Type B pancreatic cell (in vitro differentiated cells): Measurements from ENCODE around the gene DISP2. TPM values are rescaled to one million over a fixed set of nuclear protein-coding genes. Genes with fewer than 3 reads are reported as not detected.
A peak's percentile ranks its signal among the peaks of the same experiment; 100 is the strongest.

ENCODE experiments used
- DNase-seq: peaks from one replicate; pipeline ENCODE4 v3.0.0; 2021; ENCODE audit warnings: mixed read lengths; ENCODE audit not compliant: unreplicated experiment; ENCODE audit errors: extremely low spot score
- H3K27ac Mint-ChIP-seq: 2 replicates; pipeline ENCODE4 v1.8.0; 2021; ENCODE audit warnings: mild to moderate bottlenecking, mixed read lengths
- H3K27me3 Mint-ChIP-seq: 2 replicates; pipeline ENCODE4 v1.8.0; 2021; ENCODE audit warnings: mixed read lengths
- H3K36me3 Mint-ChIP-seq: 2 replicates; pipeline ENCODE4 v1.8.0; 2021; ENCODE audit warnings: mixed read lengths
- H3K4me1 Mint-ChIP-seq: one replicate; pipeline ENCODE4 v1.8.0; 2021; ENCODE audit warnings: mixed read lengths; ENCODE audit not compliant: unreplicated experiment
- H3K4me3 Mint-ChIP-seq: 2 replicates; pipeline ENCODE4 v1.8.0; 2021; ENCODE audit warnings: mild to moderate bottlenecking, mixed read lengths
- H3K9me3 Mint-ChIP-seq: 2 replicates; pipeline ENCODE4 v1.8.0; 2021; ENCODE audit warnings: mixed read lengths
- CTCF ChIP-seq: fragments of 200-600 bp; sonication (generic); conservative IDR thresholded peaks from 2 replicates; pipeline ENCODE4 v1.5.0; 2021; ENCODE audit warnings: antibody characterized with exemption, mild to moderate bottlenecking
- total RNA-seq: library from RNA; stranded (reverse); gene quantifications from 2 replicates; pipeline ENCODE4 v1.2.1, GENCODE V29; 2021; ENCODE audit warnings: low replicate concordance

Gene DISP2
- total RNA-seq, 1 donor from 2014 or later, result 1.8 TPM

DNA sequence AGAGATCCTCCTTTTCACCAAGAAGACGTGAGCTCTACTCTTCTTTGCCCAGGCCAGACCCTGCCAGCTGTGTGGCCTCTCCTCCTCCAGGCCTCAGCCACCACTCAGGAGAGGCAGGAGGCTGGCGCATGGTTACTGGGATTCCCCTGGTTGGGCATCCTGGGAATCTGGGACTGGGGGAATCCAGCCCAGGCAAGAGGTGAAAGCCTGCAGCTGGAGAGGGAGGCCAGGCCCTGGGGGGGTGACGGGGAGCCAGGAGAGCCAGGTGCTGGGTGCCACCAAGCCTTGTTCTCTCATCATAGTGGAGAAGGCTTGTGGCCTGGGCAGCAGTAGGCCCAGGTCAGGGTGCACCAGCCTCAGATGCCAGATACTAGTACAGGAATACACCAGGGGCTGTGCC lies 23.5 kb upstream of the DISP2 start:
- H3K36me3 Mint-ChIP-seq, result no peaks in the 10 kb centered on the region
- TF ChIP-seq CTCF, result no peak
- no peak overlapping the region for H3K4me3 Mint-ChIP-seq
- DNase-seq, result no peak
- peaks cover 21% of the 10 kb centered on the region for H3K4me1 Mint-ChIP-seq
- H3K27me3 Mint-ChIP-seq, result peaks cover 3% of the 10 kb centered on the region
- no peak overlapping the region for H3K27ac Mint-ChIP-seq
- no peaks in the 10 kb centered on the region for H3K9me3 Mint-ChIP-seq

DNA sequence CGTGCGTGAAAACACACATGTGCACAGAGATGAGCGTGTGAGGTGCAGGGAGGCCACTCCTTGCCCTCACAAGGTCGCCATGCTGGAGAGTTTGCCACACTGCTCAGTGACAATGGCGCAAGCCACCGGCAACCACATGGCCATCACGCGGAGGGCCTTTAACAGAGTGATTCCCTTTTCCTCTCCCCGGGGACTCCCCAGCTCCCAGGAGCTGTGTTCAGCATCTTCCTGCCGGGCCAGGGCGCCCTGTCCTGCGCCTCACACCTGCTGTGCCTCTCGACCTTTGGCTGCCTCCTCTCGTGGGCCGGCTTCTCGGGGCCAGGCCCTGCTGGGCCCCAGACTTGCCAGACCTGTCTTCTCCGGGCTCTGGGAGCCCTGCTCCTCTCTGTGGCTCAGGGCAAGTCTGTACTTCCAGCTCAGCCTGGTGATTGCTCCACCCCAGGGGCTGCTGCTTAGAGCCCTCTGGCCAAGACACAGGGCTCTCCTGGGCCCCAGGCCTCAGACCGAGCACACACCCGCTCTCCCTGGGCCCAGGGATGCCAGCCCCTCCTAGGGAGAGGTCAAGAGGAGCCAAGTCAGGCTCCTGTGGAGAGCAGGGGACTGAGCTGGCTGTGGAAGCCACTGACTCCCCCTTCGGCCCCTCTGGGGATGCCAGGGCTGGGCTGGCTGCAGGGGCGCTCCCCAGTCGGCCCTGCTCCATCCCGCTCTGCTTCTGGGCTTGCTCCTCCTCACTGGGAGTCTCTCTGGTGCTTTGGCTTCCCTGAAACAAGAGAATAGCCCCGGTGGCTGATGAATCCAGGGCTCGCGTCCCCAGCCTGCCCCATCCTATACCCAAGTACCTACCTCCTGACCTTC lies 22.9 kb upstream of the DISP2 start:
- H3K27me3 Mint-ChIP-seq, result peaks cover 3% of the 10 kb centered on the region
- no peaks in the 10 kb centered on the region for H3K9me3 Mint-ChIP-seq
- H3K4me1 Mint-ChIP-seq, result peaks cover 20% of the 10 kb centered on the region
- H3K27ac Mint-ChIP-seq, result no peak overlapping the region
- DNase-seq, result no peak
- no peak overlapping the region for H3K4me3 Mint-ChIP-seq
- TF ChIP-seq CTCF, result no peak
- H3K36me3 Mint-ChIP-seq, result no peaks in the 10 kb centered on the region

DNA sequence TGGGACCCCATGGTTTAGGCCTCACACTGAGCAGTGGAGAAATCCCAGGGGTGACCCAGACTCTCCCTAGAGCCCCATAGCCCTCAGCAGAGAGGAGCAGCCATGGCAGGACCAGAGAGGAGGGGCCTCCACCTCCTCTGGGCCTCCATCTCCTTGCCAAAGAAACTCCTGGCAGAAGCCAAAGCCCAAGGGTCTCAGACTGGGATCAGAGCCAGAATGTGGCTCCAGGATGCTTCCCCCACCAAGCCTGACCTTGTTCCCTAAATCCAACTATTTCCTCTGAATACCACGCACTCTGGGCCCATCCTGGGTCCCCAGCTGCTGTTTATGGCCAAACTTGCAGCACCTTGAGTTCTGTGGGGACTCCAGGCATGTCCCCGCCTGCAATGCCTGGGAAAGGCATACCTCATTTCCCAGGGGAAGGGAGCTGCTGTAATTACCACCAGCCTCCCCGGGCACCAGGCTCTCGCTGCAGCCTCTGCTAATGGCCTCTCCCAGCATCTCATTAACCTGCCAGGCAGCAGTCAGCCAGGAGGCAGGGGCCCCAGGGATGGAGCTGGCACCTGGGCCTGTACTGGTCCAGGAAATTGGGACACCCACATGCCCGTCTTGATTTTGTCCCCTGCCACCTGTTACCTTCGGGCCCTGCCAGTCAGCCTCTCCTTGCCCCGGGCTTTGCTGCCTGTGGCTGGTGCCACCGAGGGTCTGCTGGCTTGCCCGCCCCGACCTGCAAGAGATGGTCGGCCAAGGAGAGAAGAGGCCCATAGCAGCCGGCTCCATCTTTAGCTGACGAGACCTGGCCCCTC lies 21.9 kb upstream of the DISP2 start:
- H3K27me3 Mint-ChIP-seq, result peaks cover 3% of the 10 kb centered on the region
- no peaks in the 10 kb centered on the region for H3K36me3 Mint-ChIP-seq
- no peaks in the 10 kb centered on the region for H3K9me3 Mint-ChIP-seq
- H3K4me3 Mint-ChIP-seq, result peak overlapping the region; percentile 17
- no peak for DNase-seq
- H3K4me1 Mint-ChIP-seq, result peaks cover 22% of the 10 kb centered on the region
- no peak for TF ChIP-seq CTCF
- no peak overlapping the region for H3K27ac Mint-ChIP-seq

- no peak overlapping the region for H3K27ac Mint-ChIP-seq
- H3K4me3 Mint-ChIP-seq, result no peak overlapping the region
- TF ChIP-seq CTCF, result no peak
- no peaks in the 10 kb centered on the region for H3K9me3 Mint-ChIP-seq
- no peaks in the 10 kb centered on the region for H3K36me3 Mint-ChIP-seq
- DNase-seq, result no peak
- peaks cover 25% of the 10 kb centered on the region for H3K4me1 Mint-ChIP-seq
- peaks cover 3% of the 10 kb centered on the region for H3K27me3 Mint-ChIP-seq
Measured at GRCh38 chr15:40336744-40337122, 21.3 kb upstream of the DISP2 start.

DNA sequence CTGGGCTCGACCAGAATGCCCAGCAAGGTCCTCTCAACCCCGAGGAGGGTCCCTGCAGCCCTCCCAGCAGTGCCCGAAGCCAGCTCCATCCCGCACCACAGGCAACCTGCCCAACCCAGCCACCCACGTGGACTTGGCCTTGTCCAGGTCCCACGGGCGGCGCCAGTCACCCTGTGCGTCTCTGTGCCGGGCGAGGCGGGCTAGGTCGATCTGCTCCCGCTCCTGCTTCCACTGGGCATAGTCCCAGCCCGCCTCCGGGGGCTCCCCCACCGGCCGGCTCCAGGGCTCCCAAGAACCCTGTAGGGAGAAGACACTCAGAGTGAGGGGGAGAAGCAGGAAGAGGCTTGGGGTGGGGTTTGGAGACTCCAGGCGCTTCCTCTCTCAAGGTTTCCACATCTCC lies 20.4 kb upstream of the DISP2 start:
- Mint-ChIP-seq H3K4me1 (peaks cover 25% of the 10 kb centered on the region), H3K27ac (peak overlapping the region; percentile 71), H3K36me3 (no peaks in the 10 kb centered on the region), H3K4me3 (no peak overlapping the region), H3K27me3 (peaks cover 3% of the 10 kb centered on the region), H3K9me3 (no peaks in the 10 kb centered on the region)
- no peak for TF ChIP-seq CTCF
- no peak for DNase-seq
